Activated CD4-positive, alpha-beta T cell treated with anti-CD3 and anti-CD28 coated beads for 48 hours (primary cell): ENCODE results near the gene COL5A3.
"Not testable (repeated sequence)": the region's sequence is repeated elsewhere in the genome, so short reads cannot be mapped to it uniquely, and the experiment has no call there.

Source experiments
- DNase-seq: peaks from one replicate; pipeline ENCODE4 v3.0.0-alpha.2; 2020

Gene COL5A3

GRCh38 chr19:9934132-9934950 is 76.0 kb downstream of the COL5A3 start:
- DNase-seq, result peak; percentile 94

GRCh38 chr19:9932835-9933234 is 77.5 kb downstream of the COL5A3 start:
- DNase-seq, result no peak

- DNase-seq, result no peak
These were observed 78.7 kb downstream of the COL5A3 start for GRCh38 chr19:9931629-9932028.

- no peak for DNase-seq
These were observed 86.9 kb downstream of the COL5A3 start for GRCh38 chr19:9923440-9923839.

GRCh38 chr19:9922782-9923379 is 87.4 kb downstream of the COL5A3 start:
- not testable (repeated sequence) for DNase-seq

- DNase-seq, result no peak
These were observed 93.0 kb downstream of the COL5A3 start for GRCh38 chr19:9917321-9917720.

GRCh38 chr19:9916719-9917118 is 93.6 kb downstream of the COL5A3 start:
- no peak for DNase-seq

- DNase-seq, result peak; percentile 89
These were observed 95.7 kb downstream of the COL5A3 start for GRCh38 chr19:9914315-9915207.

- DNase-seq, result no peak
These were observed 96.3 kb downstream of the COL5A3 start for GRCh38 chr19:9914001-9914314.

GRCh38 chr19:9913237-9914000 is 96.9 kb downstream of the COL5A3 start:
- DNase-seq, result no peak

GRCh38 chr19:9912551-9913236 is 97.6 kb downstream of the COL5A3 start:
- no peak for DNase-seq

GRCh38 chr19:9911524-9912185 is 98.6 kb downstream of the COL5A3 start:
- DNase-seq, result no peak

GRCh38 chr19:9910625-9911024 is 99.7 kb downstream of the COL5A3 start:
- no peak for DNase-seq
